GM12873 (cell line): Measurements from ENCODE around the gene RASAL1.

Experiments
- CTCF ChIP-seq: IDR thresholded peaks from 2 replicates; pipeline ENCODE4 v1.5.1; 2012; ENCODE audit warnings: low read depth, mild to moderate bottlenecking, moderate library complexity, low read length, control low read depth; ENCODE audit not compliant: insufficient read depth; ENCODE audit errors: missing control alignments

RASAL1 gene

GRCh38 chr12:113128802-113129663 lies 6.5 kb downstream of the RASAL1 start:
- no peak for TF ChIP-seq CTCF

GRCh38 chr12:113127791-113128199 lies 7.8 kb downstream of the RASAL1 start:
- no peak for TF ChIP-seq CTCF

GRCh38 chr12:113120670-113121370 lies 14.7 kb downstream of the RASAL1 start:
- no peak for TF ChIP-seq CTCF

- no peak for TF ChIP-seq CTCF
Measured at GRCh38 chr12:113119980-113120669, 15.4 kb downstream of the RASAL1 start.

- no peak for TF ChIP-seq CTCF
Measured at GRCh38 chr12:113118142-113118541, 17.4 kb downstream of the RASAL1 start.

- TF ChIP-seq CTCF, result no peak
Measured at GRCh38 chr12:113116875-113117274, 18.7 kb downstream of the RASAL1 start.
